H1 (cell line): ENCODE data around the gene OR6C65. TPM values are rescaled to one million over a fixed set of nuclear protein-coding genes. Genes with fewer than 3 reads are reported as not detected.

ENCODE experiments used
- CTCF ChIP-seq, 3 experiments: IDR thresholded peaks; 1 replicate in 2 of 3; 2 replicates in 1 of 3; pipeline versions ENCODE4 v1.5.1 to v1.6.1; 2011; ENCODE audit warnings: low read length in 3 of 3, mild to moderate bottlenecking in 3 of 3, inconsistent platforms in 2 of 3, low read depth in 1 of 3, moderate library complexity in 1 of 3; ENCODE audit not compliant: insufficient read depth in 1 of 3; ENCODE audit errors: control extremely low read depth in 1 of 3
- RFX5 ChIP-seq: IDR thresholded peaks from 2 replicates; pipeline ENCODE4 v1.6.1; 2011; ENCODE audit warnings: low read depth, low read length, improper control_type of control experiment, borderline replicate concordance
- TAF7 ChIP-seq: optimal IDR thresholded peaks from 2 replicates; pipeline ENCODE3; 2011; ENCODE audit warnings: low read depth, mild to moderate bottlenecking, inconsistent platforms, low read length, moderate library complexity, borderline replicate concordance
- TEAD4 ChIP-seq: IDR thresholded peaks from 2 replicates; pipeline ENCODE4 v1.6.1; 2012; ENCODE audit warnings: low read depth, low read length, inconsistent platforms, mixed read lengths
- polyA plus RNA-seq, 7 experiments: library from polyadenylated mRNA; depleted of rRNA in 3 of 7; stranded (reverse) in 5 of 7; unstranded in 2 of 7; fragments of >200 nt in 5 of 7; fragments of 200-250 nt in 2 of 7; gene quantifications; 1 replicate in 5 of 7; 2 replicates in 1 of 7; 4 replicates in 1 of 7; pipeline versions ENCODE4 v1.2.1 to v1.2.3, GENCODE V29; 2011 to 2013; ENCODE audit warnings: missing spikeins in 2 of 7, mixed read lengths in 2 of 7
- total RNA-seq: library from RNA; stranded (reverse); fragmentation: NEBNext Ultra II Directional; extraction: Animal tissue kit (Norgen Biotek cat#: 25700); gene quantifications from 2 replicates; pipeline ENCODE4 v1.2.1, GENCODE V29; 2021

OR6C65 gene
- total and polyA plus RNA-seq, 2 of the 8 experiments (the other 6 are each of a cell fraction or from before 2014, with no cell fraction given): not detected

GRCh38 chr12:55372521-55372920 is 27.8 kb upstream of the OR6C65 start (continued):
- TF ChIP-seq CTCF (IDR thresholded peaks at IDR 0.05; ENCODE audit: control extremely low read depth in 1 of 3, insufficient read depth in 1 of 3, low read depth in 1 of 3, low read length in 3 of 3) (no peak), TEAD4 (no peak), TAF7 (no peak), RFX5 (no peak)
- TF ChIP-seq, all 59 proteins: peak for 0
